Stimulated activated CD4-positive, alpha-beta T cell treated with anti-CD3 and anti-CD28 coated beads, TNF-alpha, amount 100 ng/mL, for 24 hours (primary cell): Measurements from ENCODE around the gene LMF2.
A peak's percentile ranks its signal among the peaks of the same experiment; 100 is the strongest.

ENCODE experiments used
- DNase-seq, 3 experiments: peaks; one replicate each; pipeline ENCODE4 v3.0.0-alpha.2; 2020; ENCODE audit warnings: low read depth in 3 of 3

Gene LMF2

DNA sequence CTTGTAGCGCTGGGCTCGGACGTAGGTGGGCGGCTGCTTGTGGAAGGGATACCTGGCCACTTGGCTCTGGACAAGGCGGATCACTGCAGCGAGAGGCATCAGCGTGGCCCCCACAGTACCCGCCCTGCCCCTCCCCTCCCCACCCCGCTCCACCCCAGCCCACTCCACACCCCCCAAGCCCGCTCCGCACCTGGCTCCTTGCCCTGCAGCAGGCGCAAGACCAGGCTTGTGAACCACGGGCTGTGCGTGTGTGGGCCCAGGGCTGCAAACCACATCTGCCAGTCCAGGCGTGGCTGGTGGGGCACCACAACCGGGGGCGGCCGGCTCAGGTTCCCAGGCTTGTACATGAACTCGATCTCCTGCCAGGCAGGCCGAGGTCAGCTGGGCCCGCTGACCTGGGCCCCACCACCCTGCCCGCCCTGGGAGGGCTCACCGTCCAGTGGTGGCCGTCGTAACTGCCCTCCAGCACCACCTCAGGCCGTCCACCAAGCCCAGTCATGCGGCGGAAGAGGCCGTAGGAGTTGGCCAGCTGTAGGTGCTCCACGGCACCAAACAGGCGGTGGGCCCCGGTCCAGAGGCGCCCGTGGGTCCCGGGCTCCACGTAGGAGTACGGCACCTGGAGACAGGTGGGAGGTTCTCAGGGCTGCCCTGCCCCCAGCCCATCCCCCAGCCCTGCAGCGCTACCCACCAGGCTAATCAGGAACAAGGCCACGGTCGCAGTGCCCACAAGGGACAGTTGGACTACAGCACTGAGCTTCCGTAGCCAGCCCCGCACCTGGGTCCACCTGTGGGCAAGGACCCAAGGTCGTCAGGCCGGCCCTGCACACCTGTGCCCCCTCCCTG, 2.9 kb downstream of the LMF2 start:
- no peak for DNase-seq

DNA sequence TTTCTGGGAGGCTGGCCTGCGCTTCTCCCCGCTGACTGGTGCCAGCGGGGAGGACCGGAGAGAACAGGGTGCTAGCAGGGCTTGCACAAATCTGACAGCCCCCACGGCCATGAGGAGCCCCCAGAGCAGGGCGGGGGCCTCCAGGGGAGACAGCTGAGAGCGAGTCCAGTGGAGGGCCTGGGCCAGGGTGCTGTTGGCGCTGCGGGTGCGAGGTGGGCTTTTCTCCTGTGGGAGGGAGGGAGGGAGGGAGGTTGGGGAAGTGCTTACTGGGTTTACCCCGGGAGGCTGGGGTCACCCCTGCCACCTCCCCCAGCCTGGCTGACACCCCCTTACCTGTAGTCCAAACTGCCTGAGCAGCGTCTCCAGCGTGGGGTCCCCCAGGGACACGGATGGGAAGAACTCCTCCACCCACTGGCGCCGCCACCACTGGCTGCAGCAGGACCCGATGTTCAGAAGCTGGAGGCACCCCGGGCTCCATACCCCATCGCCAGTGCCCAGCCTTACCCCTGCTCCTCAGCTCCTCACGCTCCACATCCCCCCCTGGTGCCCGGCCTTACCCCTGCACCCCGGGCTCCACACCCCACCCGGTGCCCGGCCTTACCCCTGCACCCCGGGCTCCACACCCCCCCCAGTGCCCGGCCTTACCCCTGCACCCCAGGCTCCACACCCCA, 3.9 kb downstream of the LMF2 start:
- DNase-seq = no peak

DNA sequence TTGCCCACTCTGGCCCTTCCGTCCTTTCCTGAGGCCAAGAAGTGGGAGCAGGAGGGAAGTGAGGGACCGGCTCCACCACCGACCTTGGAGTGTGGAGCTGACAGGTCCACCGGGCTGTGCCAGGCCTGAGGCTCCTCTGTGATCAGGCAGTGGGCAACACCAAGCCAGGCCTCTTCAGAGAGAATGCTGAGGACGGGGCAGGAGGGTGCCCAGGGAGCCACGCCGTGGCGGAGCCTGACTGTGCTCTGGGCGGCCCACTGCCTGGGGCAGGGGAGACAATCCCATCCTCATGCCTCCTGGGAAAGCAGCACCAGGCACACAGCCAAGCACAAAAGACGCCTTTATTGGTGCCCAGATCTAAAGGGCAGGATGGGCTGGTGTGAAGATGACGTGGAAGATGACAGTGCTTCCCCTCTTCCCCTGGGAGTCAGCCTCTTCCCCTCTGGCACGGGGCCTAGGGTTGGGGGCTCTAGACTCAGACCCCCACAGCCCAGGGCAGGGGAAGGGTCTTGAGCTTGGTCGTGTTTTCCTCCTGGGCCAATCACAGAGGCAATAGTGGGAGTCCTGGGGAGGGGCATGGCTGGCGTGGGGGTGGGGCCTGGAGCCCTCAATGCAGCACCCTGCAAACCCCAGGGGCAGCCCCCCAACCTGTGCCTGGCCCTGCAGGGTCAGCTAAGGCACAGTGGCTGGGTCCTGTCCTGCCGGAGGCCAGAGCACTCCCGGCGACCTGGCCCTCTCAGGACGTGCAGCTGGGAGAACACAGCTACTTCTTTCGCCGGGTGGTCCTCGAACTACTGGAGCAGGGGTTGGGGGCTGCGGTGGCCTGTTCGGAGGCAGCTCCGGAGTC, 4.7 kb downstream of the LMF2 start:
- DNase-seq = no peak

DNA sequence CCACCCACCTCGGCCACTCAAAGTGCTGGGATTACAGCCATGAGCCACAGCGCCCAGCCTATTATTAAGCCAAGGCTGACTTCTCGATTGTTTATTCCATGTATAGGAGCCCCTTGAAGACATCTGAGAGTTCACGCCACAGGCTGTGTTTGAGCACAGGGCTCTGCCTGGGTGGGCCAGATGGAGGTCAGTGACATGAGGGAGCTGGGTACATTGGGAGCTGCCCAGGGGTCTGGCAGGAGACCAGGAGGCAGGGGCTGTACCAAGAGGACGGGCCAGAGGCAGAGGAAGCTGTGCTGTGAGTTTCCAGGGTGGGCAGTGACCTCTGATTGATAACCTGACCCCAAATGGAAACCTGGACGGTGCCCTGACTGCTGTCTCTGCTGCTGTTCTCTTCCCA, 5.4 kb downstream of the LMF2 start:
- no peak for DNase-seq

DNA sequence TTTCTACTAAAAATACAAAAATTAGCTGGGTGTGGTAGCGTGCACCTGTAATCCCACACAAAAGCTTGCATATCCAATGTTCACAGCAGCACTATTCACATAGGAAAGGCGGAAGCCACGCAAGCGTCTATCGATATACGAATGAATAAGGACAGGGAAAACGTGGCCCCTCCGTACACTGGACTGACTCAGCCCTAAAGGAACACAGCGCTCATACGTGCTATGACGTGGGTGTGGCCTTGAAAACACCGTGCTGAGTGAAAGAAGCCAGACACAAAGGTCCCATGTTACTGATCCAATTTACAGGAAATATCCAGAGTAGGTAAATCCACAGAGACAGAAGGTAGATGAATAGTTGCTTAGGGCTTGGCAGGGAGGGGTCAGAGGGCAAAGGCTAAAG, 7.0 kb downstream of the LMF2 start:
- DNase-seq = no peak

DNA sequence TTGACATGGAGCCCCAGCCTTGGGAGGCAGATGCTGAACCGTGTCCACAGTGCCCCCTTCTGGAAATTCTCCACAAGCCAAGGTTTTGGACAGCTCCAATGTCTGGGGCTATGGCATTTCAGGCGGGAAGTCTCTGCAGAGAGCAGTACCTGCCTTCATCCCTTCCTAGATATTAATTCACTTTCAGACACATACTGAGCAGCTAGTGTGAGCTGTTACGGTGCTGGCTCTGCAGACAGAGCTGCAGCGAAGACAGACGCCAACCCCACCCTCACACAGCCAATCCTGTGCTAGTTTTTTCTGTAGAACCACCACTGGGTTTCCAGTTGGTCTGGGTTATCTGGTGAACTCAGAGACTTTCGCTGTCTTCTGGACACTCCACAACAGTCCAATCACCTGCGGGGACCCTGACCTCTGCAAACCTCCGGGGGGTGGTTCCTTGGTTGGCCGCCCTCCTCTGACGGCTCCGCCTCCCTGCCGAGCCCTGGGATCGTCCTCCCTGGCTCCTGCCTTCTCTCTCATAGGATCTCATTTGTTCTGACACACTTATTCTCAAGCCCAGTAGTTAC, 9.1 kb downstream of the LMF2 start:
- DNase-seq = peak; percentile 33 to 67 (median 56)

DNA sequence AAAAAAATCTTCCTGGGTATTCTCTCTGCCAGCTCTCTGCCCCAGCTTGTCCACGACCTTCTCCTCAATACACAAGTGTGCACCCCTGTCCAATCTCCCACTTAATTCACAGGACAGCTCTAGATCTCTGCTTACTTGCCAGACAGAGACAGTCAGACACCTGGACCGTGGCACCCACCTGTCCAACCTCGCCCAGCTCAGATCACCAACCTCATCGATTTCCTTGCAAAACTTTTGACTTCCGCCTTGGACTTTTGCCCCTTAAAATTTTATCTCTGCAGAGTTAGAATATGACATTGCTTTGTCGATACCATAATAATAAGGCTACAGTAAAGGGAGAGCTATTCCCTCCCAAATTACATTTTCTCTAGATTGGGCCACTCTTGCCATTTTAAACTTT, 10.4 kb downstream of the LMF2 start:
- no peak for DNase-seq

DNA sequence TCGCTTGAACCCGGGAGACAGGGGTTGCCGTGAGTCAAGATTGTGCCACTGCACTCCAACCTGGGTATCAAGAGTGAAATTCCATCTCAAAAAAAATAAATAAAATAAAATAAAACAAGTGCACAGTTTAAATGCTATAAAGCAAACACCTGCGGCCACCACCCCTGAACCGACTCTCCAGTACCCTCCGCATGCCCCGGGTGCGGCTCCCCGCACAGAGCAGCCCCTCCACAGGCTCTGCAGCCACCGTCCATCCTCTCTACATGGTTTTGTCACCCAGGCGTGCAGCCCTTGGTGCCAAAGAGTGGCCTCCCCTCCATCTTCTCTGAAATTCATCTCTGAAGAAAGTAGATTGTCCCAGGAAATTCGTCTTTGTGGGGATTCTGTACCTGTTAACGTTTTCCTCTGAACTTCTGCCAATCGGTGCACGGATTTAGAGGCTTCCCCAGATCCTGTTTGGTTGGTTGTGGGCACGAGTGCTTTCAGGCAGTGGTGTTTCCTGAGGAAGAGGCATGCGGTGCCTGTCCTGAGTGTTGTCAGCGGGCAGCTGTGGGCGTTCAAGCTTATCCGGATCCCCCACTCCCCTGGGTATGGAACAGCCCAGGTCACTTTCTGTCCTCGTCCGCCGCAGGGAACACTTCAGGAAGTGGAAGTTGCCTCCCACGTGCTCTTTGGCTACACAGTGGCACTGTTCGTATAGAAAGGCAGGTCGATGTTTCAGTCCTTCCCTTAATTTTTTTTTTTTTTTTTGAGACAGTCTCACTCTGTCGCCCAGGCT, 16.8 kb downstream of the LMF2 start:
- peak in 1 of 3 experiments; percentile 31 for DNase-seq

DNA sequence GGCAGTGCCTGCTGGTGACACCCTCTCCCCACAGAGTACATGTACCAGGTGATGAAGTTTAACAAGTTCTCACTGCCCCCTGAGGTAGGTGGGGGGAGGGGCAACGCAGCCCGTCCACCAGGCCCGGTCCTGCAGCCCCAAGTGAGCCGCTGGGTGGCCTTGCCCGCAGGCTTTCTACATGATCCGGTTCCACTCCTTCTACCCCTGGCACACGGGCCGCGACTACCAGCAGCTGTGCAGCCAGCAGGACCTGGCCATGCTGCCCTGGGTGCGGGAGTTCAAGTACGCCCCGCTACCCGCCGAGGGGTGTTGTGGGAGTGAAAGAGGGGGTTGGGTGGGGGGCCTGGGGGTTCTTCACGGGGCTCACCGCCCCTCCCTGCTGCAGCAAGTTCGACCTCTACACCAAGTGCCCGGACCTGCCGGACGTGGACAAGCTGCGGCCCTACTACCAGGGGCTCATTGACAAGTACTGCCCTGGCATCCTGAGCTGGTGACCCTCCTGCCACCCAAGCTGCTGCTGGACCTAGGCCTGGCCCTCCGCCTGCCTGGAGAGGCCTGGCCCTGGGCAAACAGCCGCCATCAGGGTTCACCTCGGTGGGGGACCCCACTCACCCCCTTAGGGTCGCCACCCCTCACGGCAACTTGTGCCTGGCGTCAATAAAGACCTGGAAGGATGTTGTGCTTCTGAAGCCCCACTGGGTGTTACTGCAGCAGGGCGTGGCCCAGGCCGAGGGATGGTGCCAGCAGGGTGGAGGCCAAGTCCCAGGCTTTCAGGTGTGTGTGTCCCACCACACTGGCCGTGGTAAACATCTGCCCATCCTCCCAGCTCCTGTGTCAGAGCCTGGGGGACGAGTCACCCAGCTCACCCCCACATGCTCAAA, 17.9 kb downstream of the LMF2 start:
- DNase-seq = no peak

DNA sequence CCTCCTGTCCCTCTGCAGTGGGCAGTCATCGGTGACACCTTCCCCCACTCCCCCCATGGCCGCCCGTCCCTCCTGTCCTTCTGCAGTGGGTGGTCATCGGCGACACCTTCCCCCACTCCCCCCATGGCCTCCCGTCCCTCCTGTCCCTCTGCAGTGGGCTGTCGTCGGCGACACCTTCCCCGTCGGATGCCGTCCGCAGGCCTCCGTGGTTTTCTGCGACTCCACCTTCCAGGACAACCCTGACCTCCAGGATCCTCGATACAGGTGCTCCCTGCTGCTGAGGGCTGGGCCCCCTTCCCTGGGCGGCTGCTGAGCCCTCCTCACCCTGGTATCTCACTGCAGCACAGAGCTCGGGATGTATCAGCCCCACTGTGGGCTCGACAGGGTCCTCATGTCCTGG, 18.6 kb downstream of the LMF2 start:
- no peak for DNase-seq

DNA sequence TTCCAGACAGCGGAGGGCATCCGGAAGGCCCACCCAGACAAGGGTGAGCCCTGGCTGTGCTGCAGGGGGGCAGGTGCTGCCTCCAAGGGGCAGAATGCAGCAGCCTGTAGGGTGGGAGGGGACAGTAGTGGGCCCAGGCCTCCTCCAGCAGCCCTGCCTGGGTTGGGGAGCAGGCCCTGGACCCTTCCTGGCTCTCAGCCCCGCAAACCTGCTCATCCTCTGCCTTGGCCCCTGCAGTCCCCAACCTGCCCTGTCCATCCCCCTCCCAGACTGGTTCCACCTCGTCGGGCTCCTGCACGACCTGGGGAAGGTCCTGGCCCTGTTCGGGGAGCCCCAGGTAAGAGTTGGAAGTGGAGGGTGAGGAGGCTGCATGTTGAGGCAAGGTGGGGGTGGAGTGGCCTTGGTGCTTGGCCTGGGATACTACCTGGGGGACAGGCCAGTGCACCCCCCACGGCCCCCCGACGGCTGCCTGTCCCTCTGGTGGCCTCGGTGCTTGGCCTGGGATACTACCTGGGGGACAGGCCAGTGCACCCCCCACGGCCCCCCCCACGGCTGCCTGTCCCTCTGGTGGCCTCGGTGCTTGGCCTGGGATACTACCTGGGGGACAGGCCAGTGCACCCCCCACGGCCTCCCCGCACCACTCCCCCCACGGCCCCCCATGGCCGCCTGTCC, 19.4 kb downstream of the LMF2 start:
- DNase-seq = no peak

DNA sequence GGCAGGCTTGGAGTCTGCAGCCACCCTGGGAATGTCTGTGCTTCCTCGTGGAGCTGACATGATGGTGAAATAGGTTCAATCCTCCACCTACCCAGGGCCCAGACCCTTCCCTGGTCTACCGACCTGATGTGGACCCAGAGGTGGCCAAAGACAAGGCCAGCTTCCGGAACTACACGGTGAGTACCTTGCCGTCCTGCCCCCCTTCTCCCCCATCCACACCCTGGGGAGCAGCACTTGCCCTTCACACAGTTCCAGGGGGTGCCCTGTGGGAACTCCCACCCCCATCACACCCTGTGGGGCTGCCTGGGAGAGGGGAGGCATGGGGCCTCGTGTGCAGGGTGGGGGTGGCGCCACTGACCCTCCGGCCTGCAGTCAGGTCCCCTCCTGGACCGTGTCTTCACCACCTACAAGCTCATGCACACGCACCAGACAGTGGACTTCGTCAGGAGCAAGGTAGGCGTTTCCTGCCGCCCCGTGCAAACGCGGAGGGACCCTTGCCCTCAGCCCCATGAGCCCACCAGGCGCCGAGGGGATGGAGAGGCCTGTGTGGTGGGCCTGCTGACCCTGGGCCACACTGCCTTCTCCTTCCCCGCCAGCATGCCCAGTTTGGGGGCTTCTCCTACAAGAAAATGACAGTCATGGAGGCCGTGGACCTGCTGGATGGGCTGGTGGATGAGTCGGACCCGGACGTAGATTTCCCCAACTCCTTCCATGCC, 20.1 kb downstream of the LMF2 start:
- no peak for DNase-seq

DNA sequence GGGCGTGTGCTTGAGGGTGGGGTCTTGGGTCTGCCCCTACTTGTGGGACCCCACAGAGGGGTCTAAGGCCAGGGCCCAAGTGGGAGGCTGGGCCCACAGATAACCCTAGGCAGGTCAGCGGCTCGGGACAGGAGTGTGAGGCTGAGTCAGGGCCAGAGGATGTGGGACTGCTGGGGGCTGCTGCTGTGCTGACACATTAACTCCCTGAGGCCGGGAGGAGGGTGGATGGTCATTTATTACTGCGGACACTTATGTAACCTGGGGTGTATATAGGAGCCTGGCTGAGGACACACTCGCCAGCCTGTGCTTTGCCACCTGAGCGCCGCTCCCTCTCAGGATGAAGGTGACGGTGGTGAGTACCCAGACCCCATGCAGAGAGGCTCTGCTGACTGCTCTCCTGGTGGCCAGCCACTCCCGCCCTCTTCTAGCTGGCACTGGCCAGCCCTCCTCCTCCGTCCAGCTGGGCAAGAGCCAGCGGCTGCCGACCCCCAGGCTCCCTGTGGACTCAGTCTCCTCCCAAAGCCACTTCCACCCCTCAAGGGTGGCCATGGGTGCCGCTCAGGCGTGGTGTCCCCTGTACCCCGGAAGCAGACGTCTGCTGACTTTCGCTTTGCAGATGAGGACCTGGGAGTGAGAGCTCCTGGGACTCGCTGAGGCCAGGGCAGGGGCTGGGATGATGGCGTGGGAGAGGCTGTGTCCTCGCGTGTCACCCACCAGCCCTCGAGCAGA, 20.8 kb downstream of the LMF2 start, which contains the start of gene MIOX:
Gene MIOX, plus strand, starts transcription at position 299 of the 729 bp plus-strand sequence. Its CDS starts 39 bp downstream, at position 338.
- DNase-seq = no peak

DNA sequence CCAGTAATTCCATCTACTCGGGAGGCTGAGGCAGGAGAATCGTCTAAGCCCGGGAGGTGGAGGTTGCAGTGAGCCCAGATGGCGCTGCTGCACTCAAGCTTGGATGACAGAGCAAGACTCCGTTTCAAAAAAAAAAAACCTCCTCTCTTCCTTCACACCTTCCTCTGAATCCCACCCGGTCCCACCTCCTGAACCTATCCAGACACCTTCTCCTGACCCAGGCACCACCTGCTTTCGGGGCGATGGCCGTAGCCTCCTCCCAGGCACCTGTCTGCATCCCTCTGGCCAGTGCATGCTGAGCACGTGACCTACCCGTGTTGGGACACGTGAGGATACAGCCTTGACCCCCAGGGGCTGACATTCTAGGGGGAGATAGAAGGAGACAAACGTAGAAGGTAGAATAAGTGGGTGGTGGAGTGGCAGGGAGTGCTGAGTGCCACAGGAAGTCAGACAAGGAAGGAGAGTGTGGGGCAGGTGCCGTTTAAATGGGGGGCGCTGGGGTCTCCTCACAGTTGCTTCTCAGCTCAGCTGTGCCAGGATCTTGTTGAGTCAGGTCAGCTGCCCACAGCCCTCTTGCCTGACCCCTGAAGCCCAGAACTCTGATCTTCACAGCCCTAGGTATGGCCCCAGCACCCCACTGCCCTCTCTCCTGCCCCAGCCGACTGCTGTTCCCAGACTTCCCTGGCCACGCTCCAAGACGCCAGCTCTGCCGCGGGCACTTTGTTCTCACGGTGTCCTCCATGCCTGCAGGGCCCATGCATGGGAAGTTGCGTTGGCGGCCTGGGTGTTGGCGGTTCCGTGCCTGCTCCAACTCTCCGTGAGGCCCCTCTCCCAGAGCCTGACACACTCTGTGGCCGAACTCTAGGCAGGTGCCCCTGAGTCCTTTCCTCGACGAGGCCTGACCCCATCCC, 22.0 kb downstream of the LMF2 start:
- no peak for DNase-seq

DNA sequence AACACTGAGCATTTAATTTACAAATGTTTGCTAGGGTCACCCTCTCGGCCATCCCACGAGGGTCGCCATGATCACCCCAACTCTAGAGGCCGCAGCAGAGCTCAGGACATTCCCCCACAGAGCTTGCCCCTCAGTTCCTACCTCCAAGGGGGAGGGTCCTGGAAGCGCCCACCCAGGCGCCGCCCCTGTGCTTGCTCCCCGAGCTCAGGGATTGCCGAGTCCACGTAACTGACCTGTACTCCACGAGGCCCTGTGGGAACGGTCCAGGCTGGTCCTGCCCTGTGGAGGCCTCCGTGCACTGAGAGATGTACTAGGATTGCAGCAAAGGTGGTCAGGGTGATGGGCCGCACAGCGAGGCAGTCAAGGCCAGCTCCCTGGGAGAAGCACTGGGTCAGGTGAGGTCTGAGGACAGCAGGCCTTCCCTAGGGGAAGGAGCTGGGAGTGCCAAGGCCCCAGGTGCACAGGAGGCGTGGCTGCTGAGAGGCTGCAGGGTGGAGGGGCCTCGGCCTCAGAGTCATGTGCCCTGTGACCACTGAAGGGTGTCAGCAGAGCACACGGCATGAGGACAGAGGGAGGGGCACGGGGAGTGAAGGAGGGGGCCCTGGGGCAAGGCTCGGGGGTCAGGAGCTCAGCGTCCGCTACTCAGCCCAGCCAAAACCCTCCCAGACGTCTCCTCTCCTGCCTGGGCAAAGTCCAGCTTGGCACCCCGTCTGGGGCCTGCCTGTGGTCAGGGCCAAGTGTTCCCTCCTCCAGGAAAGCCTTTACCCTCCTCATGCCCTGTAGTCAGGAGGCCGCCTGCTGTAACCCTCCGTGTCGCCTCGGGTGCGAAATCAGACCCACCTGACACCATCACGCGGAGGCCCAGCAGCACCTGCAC, 23.3 kb downstream of the LMF2 start:
- no peak for DNase-seq

DNA sequence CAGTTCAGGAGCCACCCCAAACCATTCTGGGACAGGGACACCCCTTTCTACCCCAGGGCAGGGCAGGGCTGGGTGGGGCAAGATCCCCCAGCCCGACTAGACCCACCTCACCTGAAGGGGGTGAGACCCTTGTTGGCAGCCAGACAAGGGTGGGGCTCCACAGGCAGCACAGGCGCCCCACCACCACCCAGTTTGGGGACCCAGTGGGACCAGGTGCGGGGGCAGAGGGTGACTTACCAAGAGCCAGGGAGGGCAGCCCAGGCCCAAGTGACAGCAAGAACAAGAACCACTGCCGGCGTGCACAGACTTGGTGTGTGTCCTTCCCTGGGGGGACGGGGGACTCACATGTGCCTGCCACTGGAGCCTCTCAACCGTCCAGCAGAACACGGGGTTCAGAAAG, 23.9 kb downstream of the LMF2 start:
- no peak for DNase-seq
